GM12892 (cell line): ENCODE results near the gene TMEM86A.
A peak's percentile ranks its signal among the peaks of the same experiment; 100 is the strongest.
"Not testable (repeated sequence)": the region's sequence is repeated elsewhere in the genome, so short reads cannot be mapped to it uniquely, and the experiment has no call there.

Experiments used
- DNase-seq: peaks from one replicate; pipeline ENCODE4 v3.0.0; 2011; ENCODE audit not compliant: insufficient read length
- FAIRE-seq: peaks from 2 replicates; lab custom pipeline; 2011; peaks lifted over from hg19 to GRCh38; lab: Jason Lieb, UNC
- POLR2A ChIP-seq: IDR thresholded peaks from 2 replicates; pipeline ENCODE4 v1.6.1; 2011; ENCODE audit warnings: low read depth, low read length, control low read depth
- POLR2AphosphoS5 ChIP-seq: IDR thresholded peaks from 2 replicates; pipeline ENCODE4 v1.6.1; 2011; ENCODE audit warnings: low read depth, low read length, control low read depth
- TAF1 ChIP-seq: IDR thresholded peaks from 2 replicates; pipeline ENCODE4 v1.6.1; 2011; ENCODE audit warnings: low read depth, mild to moderate bottlenecking, control low read depth, low read length, borderline replicate concordance

Gene TMEM86A

GRCh38 chr11:18682466-18682865 lies 16.1 kb upstream of the TMEM86A start:
- TF ChIP-seq POLR2AphosphoS5 (no peak), TAF1 (no peak), POLR2A (no peak)
- DNase-seq (no peak), FAIRE-seq (no peak)

GRCh38 chr11:18684267-18684666 lies 14.3 kb upstream of the TMEM86A start:
- DNase-seq (no peak), FAIRE-seq (no peak)
- no peak for TF ChIP-seq TAF1
- no peak for TF ChIP-seq POLR2A
- TF ChIP-seq POLR2AphosphoS5, result no peak

- FAIRE-seq, DNase-seq: not testable (repeated sequence)
Observed at GRCh38 chr11:18691467-18692140, 7.0 kb upstream of the TMEM86A start.

GRCh38 chr11:18692941-18693760 lies 5.4 kb upstream of the TMEM86A start:
- FAIRE-seq (no peak), DNase-seq (no peak)
- no peak for TF ChIP-seq TAF1
- TF ChIP-seq POLR2A, result no peak
- no peak for TF ChIP-seq POLR2AphosphoS5

DNA sequence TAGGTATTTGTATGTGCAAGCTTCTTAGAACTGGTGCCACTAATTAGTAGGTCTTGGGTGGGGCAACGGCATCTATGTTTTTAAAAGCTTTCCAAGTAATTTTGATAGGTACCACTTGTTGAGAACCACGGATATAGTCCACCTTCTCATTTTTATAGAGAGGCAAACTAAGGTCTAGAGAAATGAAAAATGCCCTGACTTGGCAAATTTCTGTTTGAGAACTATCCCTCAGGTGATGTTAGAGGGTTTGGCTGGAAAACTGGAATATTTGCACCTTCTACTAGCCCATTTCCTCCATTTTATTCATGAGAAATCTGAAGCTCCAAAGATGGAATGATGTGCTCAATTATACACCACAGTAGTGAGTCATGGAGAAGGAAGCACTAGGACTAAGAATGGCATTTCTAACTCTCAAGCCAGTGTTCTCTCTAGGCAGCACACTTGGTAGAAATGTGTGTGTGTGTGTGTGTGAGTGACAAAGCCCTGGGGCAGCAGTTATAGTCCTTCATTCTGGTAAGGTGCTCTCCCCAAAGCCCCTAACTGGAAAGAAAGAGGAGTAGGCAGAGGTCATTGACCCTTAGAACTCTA lies 1.8 kb upstream of the TMEM86A start:
- FAIRE-seq, result no peak
- DNase-seq, result no peak
- TF ChIP-seq POLR2A, result no peak
- no peak for TF ChIP-seq POLR2AphosphoS5
- TF ChIP-seq TAF1, result no peak

GRCh38 chr11:18697576-18697975 lies 1.0 kb upstream of the TMEM86A start:
- DNase-seq (no peak), FAIRE-seq (no peak)
- TF ChIP-seq TAF1 (no peak), POLR2AphosphoS5 (no peak)

- peak; percentile 33 for FAIRE-seq
- TF ChIP-seq TAF1 (no peak), POLR2A (no peak), POLR2AphosphoS5 (no peak)
Observed at GRCh38 chr11:18699269-18699596, 654 bp downstream of the TMEM86A start.

DNA sequence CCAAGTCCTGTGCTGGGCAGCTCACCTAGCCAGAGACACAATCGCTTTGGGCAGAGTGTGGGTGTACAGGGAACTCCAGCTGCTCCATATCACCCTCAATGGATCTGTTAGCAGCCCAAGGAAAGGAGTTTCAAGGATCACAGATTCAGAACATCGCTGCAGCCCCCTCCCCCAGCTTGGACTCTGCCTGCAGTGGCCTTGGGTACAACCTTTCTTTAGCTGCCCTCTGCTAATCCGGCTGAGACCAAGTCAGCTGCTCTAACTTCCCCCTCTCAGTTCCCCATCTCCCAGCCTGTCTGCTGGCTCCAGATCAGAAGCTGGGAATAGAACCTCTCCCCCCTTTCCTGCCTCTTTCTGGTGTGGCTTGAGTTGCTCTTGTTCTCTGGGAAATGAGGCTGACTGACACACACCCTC lies 1.3 kb downstream of the TMEM86A start:
- TF ChIP-seq POLR2A (no peak), TAF1 (no peak), POLR2AphosphoS5 (no peak)
- FAIRE-seq (peak; percentile 63), DNase-seq (no peak)

More at GRCh38 chr11:18699269-18699596, 654 bp downstream of the TMEM86A start:
- DNase-seq, result no peak

- no peak for TF ChIP-seq POLR2AphosphoS5
- TF ChIP-seq TAF1, result no peak
- TF ChIP-seq POLR2A, result no peak
- FAIRE-seq (no peak), DNase-seq (no peak)
Observed at GRCh38 chr11:18700375-18700774, 1.8 kb downstream of the TMEM86A start.

DNA sequence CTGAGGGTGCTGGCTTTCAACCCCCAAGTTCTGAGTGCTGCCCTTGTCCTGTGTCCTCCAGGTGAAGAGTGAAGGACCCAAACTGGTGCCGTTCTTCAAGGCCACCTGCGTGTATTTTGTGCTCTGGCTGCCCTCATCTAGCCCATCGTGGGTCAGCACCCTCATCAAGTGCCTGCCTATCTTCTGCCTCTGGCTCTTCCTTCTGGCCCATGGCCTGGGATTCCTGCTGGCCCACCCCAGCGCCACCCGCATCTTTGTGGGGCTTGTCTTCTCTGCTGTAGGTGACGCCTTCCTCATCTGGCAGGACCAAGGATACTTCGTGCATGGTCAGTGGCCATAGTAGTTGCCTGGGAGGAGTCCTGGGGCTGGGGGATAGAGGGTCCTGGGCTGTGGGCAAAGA lies 2.3 kb downstream of the TMEM86A start:
- no peak for FAIRE-seq
- no peak for DNase-seq
- TF ChIP-seq TAF1, result no peak
- no peak for TF ChIP-seq POLR2A
- no peak for TF ChIP-seq POLR2AphosphoS5

- no peak for DNase-seq
- no peak for TF ChIP-seq POLR2A
- no peak for FAIRE-seq
Observed at GRCh38 chr11:18701614-18702216, 3.1 kb downstream of the TMEM86A start.
